Measurements from ENCODE around the gene NFIA. TPM values are rescaled to one million over a fixed set of nuclear protein-coding genes. Genes with fewer than 3 reads are reported as not detected.
A peak's percentile ranks its signal among the peaks of the same experiment; 100 is the strongest.

The NFIA gene
- total and polyA plus RNA-seq, 5 donors = 15.9 to 127 (median 108) TPM

DNA sequence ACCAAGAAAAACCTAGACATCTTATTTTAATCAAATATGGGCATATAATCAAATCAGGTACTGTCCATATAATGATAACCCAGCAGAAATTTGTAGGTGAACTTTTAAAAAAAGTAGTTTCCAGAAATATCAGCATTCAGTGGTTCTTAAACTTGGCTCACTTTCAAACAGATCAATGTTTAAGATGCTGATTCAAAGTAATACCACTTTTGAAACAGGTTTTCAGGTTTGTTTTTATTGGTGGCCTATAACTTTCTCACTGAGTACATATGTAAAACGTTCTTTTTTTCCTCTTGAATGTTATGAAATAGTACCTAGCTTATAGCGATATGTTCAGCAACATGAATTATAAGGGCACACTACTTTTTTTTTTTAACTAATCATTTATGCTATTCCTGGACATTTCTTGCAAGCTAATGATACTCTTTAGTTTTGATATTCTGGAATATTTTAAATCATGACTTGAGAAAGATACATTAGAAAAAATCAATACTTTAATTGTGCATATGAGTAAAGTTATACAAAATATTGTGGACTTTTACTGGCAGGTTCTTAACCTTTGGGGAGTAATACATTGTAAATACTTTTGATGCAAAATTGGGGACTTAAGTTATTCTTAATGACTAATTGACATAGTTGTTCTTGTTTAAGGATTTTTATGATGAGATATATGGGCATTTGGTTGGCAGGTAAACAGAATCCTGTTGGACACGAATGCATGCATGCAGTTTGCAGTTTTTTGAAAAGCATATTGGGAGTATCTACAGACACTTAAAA lies 3.0 kb downstream of the NFIA start:
- DNase-seq (no peak), ATAC-seq (no peak)
- intact Hi-C loops (cut with DNase I) = loop anchor here in 3 of 4 donors (10.0 kb wide), 3 partner anchors 99 to 369 kb away; no protein-coding TSS in a partner anchor
- H3K27me3 ChIP-seq (ENCODE audit: control insufficient read depth, insufficient read depth) = no peaks in the 10 kb centered on the region
- H3K27ac ChIP-seq (ENCODE audit: low read length) = no peak overlapping the region
- WGBS = 14% methylated on average over 3 of the region's 3 CpGs
- H3K9me3 ChIP-seq (ENCODE audit: control insufficient read depth, low read length) = no peaks in the 10 kb centered on the region
- H3K4me3 ChIP-seq (ENCODE audit: low read length) = peak overlapping the region; percentile 98
- H3K4me1 ChIP-seq (ENCODE audit: control insufficient read depth, insufficient read depth, low read length) = peaks cover 3% of the 10 kb centered on the region

DNA sequence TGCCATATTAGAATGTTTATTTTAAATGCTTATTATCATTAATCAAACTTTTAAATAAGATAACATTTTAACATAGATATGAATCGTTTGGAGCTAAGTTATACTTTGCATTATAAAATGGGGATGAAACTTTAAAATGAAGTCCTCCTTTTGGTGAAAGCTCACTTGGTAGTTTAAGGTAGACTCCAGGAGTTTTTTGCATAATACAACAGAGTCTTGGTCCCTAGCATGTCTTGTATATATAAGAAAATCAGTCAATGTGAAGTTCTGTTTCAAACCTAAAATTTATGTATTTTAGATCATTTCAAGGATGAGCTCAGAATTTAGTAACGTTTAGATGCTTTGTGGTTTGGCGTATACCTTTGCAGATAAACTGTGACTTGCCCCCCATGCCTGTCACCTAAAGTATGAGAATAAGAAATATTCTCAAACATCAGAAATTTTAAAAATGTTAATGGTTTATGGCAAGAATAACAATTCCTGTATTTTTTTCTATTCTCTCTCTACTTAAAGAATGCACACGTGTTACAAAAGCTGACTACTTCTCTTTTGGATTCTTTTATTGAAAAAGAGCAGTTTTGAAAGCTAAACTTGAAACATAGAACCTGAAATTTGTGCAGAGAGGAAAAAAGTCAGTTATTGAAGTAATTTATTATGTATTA lies 3.8 kb downstream of the NFIA start:
- ATAC-seq (no peak), DNase-seq (no peak)
- no peaks in the 10 kb centered on the region for H3K9me3 ChIP-seq (ENCODE audit: control insufficient read depth, low read length)
- H3K4me1 ChIP-seq (ENCODE audit: control insufficient read depth, insufficient read depth, low read length) = no peaks in the 10 kb centered on the region
- H3K27me3 ChIP-seq (ENCODE audit: control insufficient read depth, insufficient read depth) = no peaks in the 10 kb centered on the region
- intact Hi-C loops (cut with DNase I) = loop anchor here in 3 of 4 donors (10.0 kb wide), 3 partner anchors 99 to 369 kb away; no protein-coding TSS in a partner anchor
- 25% methylated on average over 4 of the region's 4 CpGs for WGBS
- no peak overlapping the region for H3K27ac ChIP-seq (ENCODE audit: low read length)
- peak overlapping the region; percentile 52 for H3K4me3 ChIP-seq (ENCODE audit: low read length)

- intact Hi-C loops (cut with DNase I) = loop anchor here in 3 of 4 donors (10.0 kb wide), 3 partner anchors 97 to 367 kb away; no protein-coding TSS in a partner anchor
- Histone ChIP-seq H3K4me1 (ENCODE audit: control insufficient read depth, insufficient read depth, low read length) (no peaks in the 10 kb centered on the region), H3K9me3 (ENCODE audit: control insufficient read depth, low read length) (no peaks in the 10 kb centered on the region), H3K27ac (ENCODE audit: low read length) (peak overlapping the region; percentile 81), H3K27me3 (ENCODE audit: control insufficient read depth, insufficient read depth) (no peaks in the 10 kb centered on the region), H3K4me3 (ENCODE audit: low read length) (peak overlapping the region; percentile 29)
- 43% methylated on average over 3 of the region's 3 CpGs for WGBS
- ATAC-seq (no peak), DNase-seq (no peak)
Measured at GRCh38 chr1:61087571-61087970, 5.2 kb downstream of the NFIA start.

- H3K9me3 ChIP-seq (ENCODE audit: control insufficient read depth, low read length) = no peaks in the 10 kb centered on the region
- H3K4me3 ChIP-seq (ENCODE audit: low read length) = no peak overlapping the region
- peak overlapping the region; percentile 62 for H3K27ac ChIP-seq (ENCODE audit: low read length)
- 90% methylated on average over 25 of the region's 25 CpGs for WGBS
- DNase-seq (no peak), ATAC-seq (no peak)
- intact Hi-C loops (cut with DNase I) = loop anchor here in 3 of 4 donors (10.0 kb wide), 3 partner anchors 96 to 366 kb away; no protein-coding TSS in a partner anchor
- no peaks in the 10 kb centered on the region for H3K27me3 ChIP-seq (ENCODE audit: control insufficient read depth, insufficient read depth)
- H3K4me1 ChIP-seq (ENCODE audit: control insufficient read depth, insufficient read depth, low read length) = no peaks in the 10 kb centered on the region
Measured at GRCh38 chr1:61088163-61088974, 6.0 kb downstream of the NFIA start.

DNA sequence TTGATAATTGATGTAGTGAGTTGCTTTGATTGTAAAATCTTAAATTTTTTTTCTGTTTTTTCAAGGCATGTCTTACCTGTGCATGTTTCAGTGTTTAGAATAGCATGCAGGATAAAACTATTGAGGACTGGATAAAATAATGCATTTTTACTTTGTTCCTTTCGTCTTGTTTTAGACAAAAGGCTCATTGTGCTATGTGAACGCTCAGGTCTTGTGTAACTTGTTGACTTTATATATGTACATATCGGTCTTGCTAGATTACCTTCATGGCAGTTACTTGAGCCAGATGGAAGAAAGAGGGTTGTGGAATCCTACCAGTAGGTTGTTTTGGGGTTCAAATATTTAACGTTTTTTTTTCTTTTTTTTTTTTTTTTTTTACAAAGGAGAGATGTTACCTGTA lies 7.0 kb downstream of the NFIA start:
- no peaks in the 10 kb centered on the region for H3K27me3 ChIP-seq (ENCODE audit: control insufficient read depth, insufficient read depth)
- no peak for DNase-seq
- H3K4me3 ChIP-seq (ENCODE audit: low read length) = no peak overlapping the region
- H3K9me3 ChIP-seq (ENCODE audit: control insufficient read depth, low read length) = no peaks in the 10 kb centered on the region
- ATAC-seq = no peak
- WGBS = 61% methylated on average over 4 of the region's 4 CpGs
- intact Hi-C loops (cut with DNase I) = loop anchor here in 3 of 4 donors (10.0 kb wide), 3 partner anchors 95 to 365 kb away; no protein-coding TSS in a partner anchor
- no peak overlapping the region for H3K27ac ChIP-seq (ENCODE audit: low read length)
- H3K4me1 ChIP-seq (ENCODE audit: control insufficient read depth, insufficient read depth, low read length) = peaks cover 2% of the 10 kb centered on the region

DNA sequence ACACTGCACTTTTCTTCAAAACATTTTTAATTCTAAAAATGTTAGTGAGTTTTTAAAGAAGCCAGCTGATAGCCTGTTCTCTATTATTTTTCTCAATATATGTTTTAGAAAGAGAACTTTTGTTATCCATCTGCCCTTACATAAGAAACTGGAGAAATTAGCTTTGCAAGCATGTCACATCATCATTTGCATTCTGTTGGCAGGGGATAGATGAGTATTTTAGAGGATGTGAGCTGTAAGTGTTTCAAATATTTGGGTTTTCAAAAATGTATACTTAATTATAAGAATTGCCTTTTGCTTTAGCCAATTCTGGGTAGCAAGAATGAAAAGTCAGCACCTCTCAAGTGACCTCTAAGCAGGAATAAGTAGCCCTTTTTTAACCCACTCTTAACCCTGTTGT lies 7.4 kb downstream of the NFIA start:
- ATAC-seq (no peak), DNase-seq (no peak)
- peaks cover 2% of the 10 kb centered on the region for H3K4me1 ChIP-seq (ENCODE audit: control insufficient read depth, insufficient read depth, low read length)
- H3K27me3 ChIP-seq (ENCODE audit: control insufficient read depth, insufficient read depth) = no peaks in the 10 kb centered on the region
- intact Hi-C loops (cut with DNase I) = loop anchor here in 3 of 4 donors (10.0 kb wide), 3 partner anchors 95 to 365 kb away; no protein-coding TSS in a partner anchor
- no peaks in the 10 kb centered on the region for H3K9me3 ChIP-seq (ENCODE audit: control insufficient read depth, low read length)
- H3K4me3 ChIP-seq (ENCODE audit: low read length) = peak overlapping the region; percentile 20
- H3K27ac ChIP-seq (ENCODE audit: low read length) = no peak overlapping the region

GRCh38 chr1:61090546-61091202 lies 8.3 kb downstream of the NFIA start:
- Histone ChIP-seq H3K4me3 (ENCODE audit: low read length) (peak overlapping the region; percentile 31), H3K4me1 (ENCODE audit: control insufficient read depth, insufficient read depth, low read length) (peaks cover 2% of the 10 kb centered on the region)
- no peak for ATAC-seq

GRCh38 chr1:61091455-61091854 lies 9.1 kb downstream of the NFIA start:
- intact Hi-C loops (cut with DNase I) = no loop called here
- 27% methylated on average over 3 of the region's 3 CpGs for WGBS
- ATAC-seq = no peak

More at GRCh38 chr1:61090546-61091202, 8.3 kb downstream of the NFIA start:
- WGBS = 58% methylated on average over 9 of the region's 9 CpGs
- intact Hi-C loops (cut with DNase I) = no loop called here
- no peaks in the 10 kb centered on the region for H3K27me3 ChIP-seq (ENCODE audit: control insufficient read depth, insufficient read depth)
- no peak for DNase-seq
- H3K9me3 ChIP-seq (ENCODE audit: control insufficient read depth, low read length) = no peaks in the 10 kb centered on the region
- H3K27ac ChIP-seq (ENCODE audit: low read length) = peak overlapping the region; percentile 30

DNA sequence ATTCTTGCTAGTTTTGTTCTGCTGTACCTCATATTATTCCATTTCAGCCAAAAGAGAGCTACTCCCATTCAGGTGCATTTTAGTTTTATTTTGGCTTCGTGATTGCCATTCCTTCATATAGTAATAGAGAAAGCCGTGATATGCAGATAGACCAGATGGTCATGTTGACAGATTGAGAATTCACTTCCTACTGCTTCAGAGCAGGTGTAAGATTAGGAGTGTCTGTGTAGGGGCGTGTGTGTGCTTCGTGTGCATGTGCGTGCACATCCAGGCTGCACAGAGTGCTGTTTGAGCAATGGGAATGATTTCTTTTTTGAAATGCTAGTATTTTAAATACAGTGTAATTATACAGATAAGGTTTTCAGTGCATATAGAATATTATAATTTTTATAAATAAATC lies 10.3 kb downstream of the NFIA start:
- 46% methylated on average over 5 of the region's 5 CpGs for WGBS
- Histone ChIP-seq H3K4me1 (ENCODE audit: control insufficient read depth, insufficient read depth, low read length) (peaks cover 4% of the 10 kb centered on the region), H3K27ac (ENCODE audit: low read length) (no peak overlapping the region), H3K4me3 (ENCODE audit: low read length) (no peak overlapping the region), H3K9me3 (ENCODE audit: control insufficient read depth, low read length) (no peaks in the 10 kb centered on the region), H3K27me3 (ENCODE audit: control insufficient read depth, insufficient read depth) (no peaks in the 10 kb centered on the region)
- DNase-seq = no peak
- intact Hi-C loops (cut with DNase I) = no loop called here
- no peak for ATAC-seq

More at GRCh38 chr1:61091455-61091854, 9.1 kb downstream of the NFIA start:
- DNase-seq = no peak
- Histone ChIP-seq H3K4me1 (ENCODE audit: control insufficient read depth, insufficient read depth, low read length) (peaks cover 4% of the 10 kb centered on the region), H3K9me3 (ENCODE audit: control insufficient read depth, low read length) (no peaks in the 10 kb centered on the region), H3K4me3 (ENCODE audit: low read length) (peak overlapping the region; percentile 31), H3K27ac (ENCODE audit: low read length) (no peak overlapping the region), H3K27me3 (ENCODE audit: control insufficient read depth, insufficient read depth) (no peaks in the 10 kb centered on the region)

GRCh38 chr1:61093525-61094137 lies 11.3 kb downstream of the NFIA start:
- peak in 1 of 2 donors; percentile 29 for ATAC-seq

More at GRCh38 chr1:61093525-61094137, 11.3 kb downstream of the NFIA start:
- H3K9me3 ChIP-seq (ENCODE audit: control insufficient read depth, low read length) = no peaks in the 10 kb centered on the region
- no peak for DNase-seq
- no peaks in the 10 kb centered on the region for H3K27me3 ChIP-seq (ENCODE audit: control insufficient read depth, insufficient read depth)
- peaks cover 6% of the 10 kb centered on the region for H3K4me1 ChIP-seq (ENCODE audit: control insufficient read depth, insufficient read depth, low read length)
- no peak overlapping the region for H3K27ac ChIP-seq (ENCODE audit: low read length)
- intact Hi-C loops (cut with DNase I) = no loop called here
- 58% methylated on average over 2 of the region's 2 CpGs for WGBS
- no peak overlapping the region for H3K4me3 ChIP-seq (ENCODE audit: low read length)

All from right cardiac atrium (tissue), 5 donors.